Trophoblast cell (in vitro differentiated cells and primary cell): ENCODE results near the gene CLCN7.

ENCODE experiments used
- DNase-seq, 2 donors: peaks; one replicate each; pipeline ENCODE4 v3.0.0-alpha.2; 2016
- H2AFZ ChIP-seq: 2 replicates; pipeline ENCODE4 v1.6.1; 2013; ENCODE audit warnings: low read length, moderate library complexity, mild to moderate bottlenecking; ENCODE audit not compliant: insufficient read depth, poor library complexity
- H2AK5ac ChIP-seq: 2 replicates; pipeline ENCODE4 v1.6.1; 2013; ENCODE audit warnings: mild to moderate bottlenecking, low read length
- H2BK120ac ChIP-seq: 2 replicates; pipeline ENCODE4 v1.6.1; 2013; ENCODE audit warnings: low read length, mild to moderate bottlenecking, moderate library complexity; ENCODE audit not compliant: insufficient read depth, poor library complexity
- H2BK12ac ChIP-seq: 2 replicates; pipeline ENCODE4 v1.6.1; 2013; ENCODE audit warnings: mild to moderate bottlenecking, low read length, moderate library complexity
- H2BK5ac ChIP-seq: 2 replicates; pipeline ENCODE4 v1.6.1; 2013; ENCODE audit warnings: low read length, low read depth, moderate library complexity, mild to moderate bottlenecking; ENCODE audit not compliant: poor library complexity
- H3K14ac ChIP-seq: 2 replicates; pipeline ENCODE4 v1.6.1; 2013; ENCODE audit warnings: mild to moderate bottlenecking, low read length
- H3K18ac ChIP-seq: 2 replicates; pipeline ENCODE4 v1.6.1; 2013; ENCODE audit warnings: mild to moderate bottlenecking, low read length
- H3K23ac ChIP-seq: 2 replicates; pipeline ENCODE4 v1.6.1; 2013; ENCODE audit warnings: low read length
- H3K27ac ChIP-seq: 2 replicates; pipeline ENCODE4 v1.5.1; 2013; ENCODE audit warnings: low read depth, mild to moderate bottlenecking, inconsistent platforms, low read length, moderate library complexity
- H3K27me3 ChIP-seq: 2 replicates; pipeline ENCODE4 v1.6.1; 2013; ENCODE audit warnings: inconsistent platforms, mild to moderate bottlenecking, low read length, moderate library complexity; ENCODE audit not compliant: insufficient read depth
- H3K36me3 ChIP-seq, 2 experiments: 1 replicate in 1 of 2; 2 replicates in 1 of 2; pipeline ENCODE4 v1.6.1; 2013; ENCODE audit warnings: low read length in 2 of 2, mild to moderate bottlenecking in 2 of 2, moderate library complexity in 1 of 2; ENCODE audit not compliant: insufficient read depth in 2 of 2, control insufficient read depth in 1 of 2
- H3K4ac ChIP-seq: 2 replicates; pipeline ENCODE4 v1.6.1; 2013; ENCODE audit warnings: low read depth, mild to moderate bottlenecking, low read length, moderate library complexity
- H3K4me1 ChIP-seq, 2 experiments: 1 replicate in 1 of 2; 2 replicates in 1 of 2; pipeline ENCODE4 v1.6.1; 2013; ENCODE audit warnings: low read length in 2 of 2, mild to moderate bottlenecking in 2 of 2, moderate library complexity in 1 of 2; ENCODE audit not compliant: insufficient read depth in 2 of 2, control insufficient read depth in 1 of 2
- H3K4me2 ChIP-seq: 2 replicates; pipeline ENCODE4 v1.6.1; 2013; ENCODE audit warnings: inconsistent platforms, mild to moderate bottlenecking, low read length, moderate library complexity
- H3K4me3 ChIP-seq: 2 replicates; pipeline ENCODE4 v1.5.1; 2013; ENCODE audit warnings: mild to moderate bottlenecking, low read depth, low read length, inconsistent platforms
- H3K79me1 ChIP-seq: one replicate; pipeline ENCODE4 v1.6.1; 2013; ENCODE audit warnings: low read length
- H3K79me2 ChIP-seq: 2 replicates; pipeline ENCODE4 v1.6.1; 2013; ENCODE audit warnings: low read length, mild to moderate bottlenecking; ENCODE audit not compliant: control insufficient read depth, insufficient read depth, poor library complexity
- H3K9ac ChIP-seq: 2 replicates; pipeline ENCODE4 v1.6.1; 2013; ENCODE audit warnings: mild to moderate bottlenecking, low read length
- H3K9me3 ChIP-seq: 2 replicates; pipeline ENCODE4 v1.6.1; 2013; ENCODE audit warnings: low read depth, mild to moderate bottlenecking, control low read depth, inconsistent platforms, low read length; ENCODE audit not compliant: insufficient read depth
- H4K12ac ChIP-seq: 2 replicates; pipeline ENCODE4 v1.6.1; 2013; ENCODE audit warnings: low read depth, mild to moderate bottlenecking, low read length, moderate library complexity
- H4K8ac ChIP-seq: 2 replicates; pipeline ENCODE4 v1.6.1; 2013; ENCODE audit warnings: low read depth, mild to moderate bottlenecking, low read length, moderate library complexity
- H4K91ac ChIP-seq: one replicate; pipeline ENCODE4 v1.6.1; 2013; ENCODE audit warnings: low read depth, mild to moderate bottlenecking, low read length, moderate library complexity
- WGBS: extraction: QIAGEN DNeasy Blood & Tissue Kit; methylation state at CpG from one replicate; pipeline ENCODE4 v1.1.7; 2013; ENCODE audit warnings: missing lambda C conversion rate; ENCODE audit not compliant: insufficient read length, insufficient coverage; ENCODE audit errors: extremely low coverage; 5-methylcytosine and 5-hydroxymethylcytosine counted together

CLCN7 gene

DNA sequence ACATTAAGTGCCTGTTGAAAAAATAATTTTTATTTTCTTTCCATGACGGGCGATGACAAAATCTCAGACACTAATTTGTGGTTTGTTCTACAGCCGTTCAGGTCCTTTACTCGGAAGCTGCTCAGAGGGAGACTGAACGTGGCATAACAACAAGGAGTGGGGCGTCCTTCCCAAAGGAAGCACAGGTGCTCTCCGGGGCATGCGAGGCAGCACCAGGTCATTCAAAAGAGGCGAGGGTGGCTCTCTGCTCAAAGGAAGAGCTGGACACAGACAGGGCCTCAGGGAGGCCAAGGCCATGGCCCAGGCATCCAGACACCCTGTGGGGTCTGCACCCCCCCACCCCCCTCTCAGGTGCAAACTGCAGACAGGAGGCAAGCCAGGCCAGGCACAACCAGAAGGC lies 76.5 kb downstream of the CLCN7 start:
- H3K23ac ChIP-seq: no peak overlapping the region
- H3K36me3 ChIP-seq: peaks cover 38 to 39% of the 10 kb centered on the region in 2 experiments
- H3K9me3 ChIP-seq: peaks cover 1% of the 10 kb centered on the region
- no peak overlapping the region for H3K4me3 ChIP-seq
- no peak overlapping the region for H3K4me2 ChIP-seq
- H3K18ac ChIP-seq: no peak overlapping the region
- H4K91ac ChIP-seq: no peak overlapping the region
- WGBS: no CpG with 5 or more reads among the region's 9 CpGs
- H2BK12ac ChIP-seq: no peak overlapping the region
- H3K14ac ChIP-seq: no peak overlapping the region
- H3K27ac ChIP-seq: no peak overlapping the region
- H2BK120ac ChIP-seq: no peak overlapping the region
- H4K12ac ChIP-seq: no peak overlapping the region
- H3K4ac ChIP-seq: no peak overlapping the region
- no peaks in the 10 kb centered on the region for H3K27me3 ChIP-seq
- no peak overlapping the region for H2BK5ac ChIP-seq
- H2AK5ac ChIP-seq: no peak overlapping the region
- DNase-seq: no peak
- no peaks in the 10 kb centered on the region for H3K4me1 ChIP-seq
- no peak overlapping the region for H2AFZ ChIP-seq
- H3K9ac ChIP-seq: no peak overlapping the region
- no peak overlapping the region for H4K8ac ChIP-seq
- no peaks in the 10 kb centered on the region for H3K79me1 ChIP-seq
- H3K79me2 ChIP-seq: no peaks in the 10 kb centered on the region

DNA sequence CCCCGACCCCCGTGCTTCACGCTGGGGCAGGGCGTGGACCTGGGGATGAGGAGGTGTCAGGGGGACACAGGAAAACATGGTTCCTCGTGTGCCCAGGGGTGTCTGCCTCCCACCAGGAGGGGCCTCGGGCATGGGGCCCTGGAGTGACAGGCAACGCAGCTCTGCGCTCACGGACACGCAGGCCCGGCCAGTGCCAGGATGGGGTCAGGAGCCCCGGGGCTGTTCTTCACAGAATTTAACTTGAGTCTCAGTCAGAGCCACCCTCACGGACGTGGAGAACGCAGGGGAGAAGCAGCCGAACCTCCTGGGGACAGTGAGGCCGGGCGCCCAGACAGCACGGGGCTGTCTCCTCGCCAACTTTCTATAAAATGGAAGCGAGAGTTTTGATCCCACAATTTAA lies 77.0 kb downstream of the CLCN7 start:
- Histone ChIP-seq H3K23ac (no peak overlapping the region), H3K27me3 (no peaks in the 10 kb centered on the region), H3K27ac (no peak overlapping the region), H3K9ac (no peak overlapping the region), H4K8ac (no peak overlapping the region), H2AK5ac (no peak overlapping the region), H3K9me3 (peaks cover 1% of the 10 kb centered on the region), H3K18ac (no peak overlapping the region), H3K4me3 (no peak overlapping the region), H2AFZ (no peak overlapping the region), H3K4me2 (no peak overlapping the region), H2BK5ac (no peak overlapping the region), H3K79me2 (no peaks in the 10 kb centered on the region), H2BK120ac (no peak overlapping the region), H2BK12ac (no peak overlapping the region), H3K14ac (no peak overlapping the region), H3K4me1 (no peaks in the 10 kb centered on the region), H3K36me3 (peaks cover 37 to 42% of the 10 kb centered on the region in 2 experiments), H3K4ac (no peak overlapping the region), H4K12ac (no peak overlapping the region), H4K91ac (no peak overlapping the region), H3K79me1 (no peaks in the 10 kb centered on the region)
- DNase-seq: no peak
- no CpG with 5 or more reads among the region's 21 CpGs for WGBS

DNA sequence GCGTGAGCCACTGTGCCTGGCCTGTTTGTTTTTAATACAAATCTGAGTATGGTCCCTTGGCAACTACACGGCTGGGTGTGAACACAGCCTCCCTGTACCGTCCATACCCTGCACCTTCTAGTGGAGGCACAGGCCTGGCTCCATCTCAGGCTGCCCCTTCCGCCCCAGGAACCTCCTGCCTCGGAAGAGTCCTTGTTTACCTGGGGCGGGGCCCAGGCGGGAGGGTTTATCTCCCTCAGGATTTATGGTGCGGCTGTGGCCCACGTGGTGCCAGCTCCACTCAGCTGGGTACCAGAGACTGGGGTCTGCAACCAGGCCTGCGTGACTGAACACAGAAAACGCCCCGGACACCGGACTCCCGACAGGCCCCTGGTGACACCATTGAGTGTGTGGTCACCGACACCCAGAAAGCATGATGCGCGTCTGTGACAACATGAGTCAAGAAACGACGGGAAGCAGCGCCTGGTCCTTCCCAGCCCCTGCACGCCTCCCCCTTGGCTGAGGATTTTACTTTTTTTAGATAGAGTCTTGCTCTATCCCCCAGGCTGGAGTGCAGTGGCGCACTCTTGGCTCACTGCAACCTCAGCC lies 79.3 kb downstream of the CLCN7 start:
- no peak overlapping the region for H4K8ac ChIP-seq
- no peak for DNase-seq
- H2AK5ac ChIP-seq: no peak overlapping the region
- H3K79me2 ChIP-seq: no peaks in the 10 kb centered on the region
- no peak overlapping the region for H3K4me3 ChIP-seq
- no peak overlapping the region for H3K18ac ChIP-seq
- H3K27ac ChIP-seq: no peak overlapping the region
- no peaks in the 10 kb centered on the region for H3K4me1 ChIP-seq
- no peaks in the 10 kb centered on the region for H3K27me3 ChIP-seq
- H3K9ac ChIP-seq: no peak overlapping the region
- no CpG with 5 or more reads among the region's 22 CpGs for WGBS
- H3K23ac ChIP-seq: no peak overlapping the region
- H3K9me3 ChIP-seq: peaks cover 1% of the 10 kb centered on the region
- no peak overlapping the region for H2AFZ ChIP-seq
- H3K36me3 ChIP-seq: peaks cover 36 to 38% of the 10 kb centered on the region in 2 experiments
- H3K14ac ChIP-seq: no peak overlapping the region
- H3K4me2 ChIP-seq: no peak overlapping the region
- H2BK120ac ChIP-seq: no peak overlapping the region
- H3K4ac ChIP-seq: no peak overlapping the region
- no peak overlapping the region for H4K91ac ChIP-seq
- no peak overlapping the region for H2BK12ac ChIP-seq
- no peaks in the 10 kb centered on the region for H3K79me1 ChIP-seq
- H2BK5ac ChIP-seq: no peak overlapping the region
- H4K12ac ChIP-seq: no peak overlapping the region
